ENCODE data around the gene SEZ6L.

DNA sequence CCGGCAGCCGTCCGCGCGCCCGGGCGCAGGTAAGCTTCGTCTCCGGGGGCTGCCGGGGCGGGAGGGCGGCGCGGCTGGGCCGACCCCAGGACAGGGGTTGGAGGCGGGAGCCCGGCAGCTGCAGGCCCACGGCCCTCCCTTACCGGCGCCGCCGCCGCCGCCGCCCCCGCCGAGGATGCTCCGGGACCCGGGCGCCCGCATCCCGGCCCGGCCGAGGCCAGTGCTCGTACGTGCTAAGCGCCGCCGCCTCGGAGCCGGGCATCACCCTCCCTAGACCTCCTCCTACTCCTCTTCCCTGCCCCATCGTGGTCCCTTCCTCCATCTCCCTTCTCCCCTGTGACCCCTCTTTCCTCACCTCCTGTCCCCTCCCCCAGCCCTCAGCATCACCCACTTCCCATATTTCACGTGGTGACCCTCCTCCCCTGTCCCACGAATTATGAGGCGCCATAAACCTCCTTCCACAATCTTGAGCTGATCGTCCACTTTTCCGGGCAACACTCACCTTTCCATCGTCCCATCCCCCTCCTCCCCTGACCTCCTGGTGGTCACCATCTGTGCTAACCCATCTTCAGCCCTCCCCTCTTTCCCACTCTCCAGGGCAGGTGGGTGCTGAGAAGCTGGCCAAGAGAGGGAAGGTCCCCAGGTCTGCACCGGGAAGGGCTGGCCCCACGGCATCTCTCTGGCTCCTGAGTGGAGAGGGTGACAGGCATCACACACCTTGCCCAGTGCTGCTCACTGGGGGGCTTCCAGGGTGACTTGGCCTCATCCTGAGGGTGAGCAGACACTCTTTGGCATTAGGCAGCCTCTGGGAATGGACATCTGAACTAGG is 260.4 kb downstream of the SEZ6L start:
- TF ChIP-seq CEBPB (IDR thresholded peaks at IDR 0.05) (no peak), YY1 (IDR thresholded peaks at IDR 0.05; ENCODE audit: low read depth) (no peak), EP300 (IDR thresholded peaks at IDR 0.05; ENCODE audit: borderline replicate concordance) (no peak), TCF12 (IDR thresholded peaks at IDR 0.05; ENCODE audit: low read depth) (no peak), RAD21 (IDR thresholded peaks at IDR 0.05; ENCODE audit: low read depth) (no peak), CREB1 (IDR thresholded peaks at IDR 0.05; ENCODE audit: low read depth) (no peak), EGR1 (IDR thresholded peaks at IDR 0.05) (no peak), TAF1 (IDR thresholded peaks at IDR 0.05; ENCODE audit: low read depth) (no peak), TEAD4 (IDR thresholded peaks at IDR 0.05) (no peak)
- TF ChIP-seq, protein P1, sequence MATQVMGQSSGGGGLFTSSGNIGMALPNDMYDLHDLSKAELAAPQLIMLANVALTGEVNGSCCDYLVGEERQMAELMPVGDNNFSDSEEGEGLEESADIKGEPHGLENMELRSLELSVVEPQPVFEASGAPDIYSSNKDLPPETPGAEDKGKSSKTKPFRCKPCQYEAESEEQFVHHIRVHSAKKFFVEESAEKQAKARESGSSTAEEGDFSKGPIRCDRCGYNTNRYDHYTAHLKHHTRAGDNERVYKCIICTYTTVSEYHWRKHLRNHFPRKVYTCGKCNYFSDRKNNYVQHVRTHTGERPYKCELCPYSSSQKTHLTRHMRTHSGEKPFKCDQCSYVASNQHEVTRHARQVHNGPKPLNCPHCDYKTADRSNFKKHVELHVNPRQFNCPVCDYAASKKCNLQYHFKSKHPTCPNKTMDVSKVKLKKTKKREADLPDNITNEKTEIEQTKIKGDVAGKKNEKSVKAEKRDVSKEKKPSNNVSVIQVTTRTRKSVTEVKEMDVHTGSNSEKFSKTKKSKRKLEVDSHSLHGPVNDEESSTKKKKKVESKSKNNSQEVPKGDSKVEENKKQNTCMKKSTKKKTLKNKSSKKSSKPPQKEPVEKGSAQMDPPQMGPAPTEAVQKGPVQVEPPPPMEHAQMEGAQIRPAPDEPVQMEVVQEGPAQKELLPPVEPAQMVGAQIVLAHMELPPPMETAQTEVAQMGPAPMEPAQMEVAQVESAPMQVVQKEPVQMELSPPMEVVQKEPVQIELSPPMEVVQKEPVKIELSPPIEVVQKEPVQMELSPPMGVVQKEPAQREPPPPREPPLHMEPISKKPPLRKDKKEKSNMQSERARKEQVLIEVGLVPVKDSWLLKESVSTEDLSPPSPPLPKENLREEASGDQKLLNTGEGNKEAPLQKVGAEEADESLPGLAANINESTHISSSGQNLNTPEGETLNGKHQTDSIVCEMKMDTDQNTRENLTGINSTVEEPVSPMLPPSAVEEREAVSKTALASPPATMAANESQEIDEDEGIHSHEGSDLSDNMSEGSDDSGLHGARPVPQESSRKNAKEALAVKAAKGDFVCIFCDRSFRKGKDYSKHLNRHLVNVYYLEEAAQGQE (IDR thresholded peaks at IDR 0.05; ENCODE audit: low read depth), result no peak
- TF ChIP-seq, protein P2, sequence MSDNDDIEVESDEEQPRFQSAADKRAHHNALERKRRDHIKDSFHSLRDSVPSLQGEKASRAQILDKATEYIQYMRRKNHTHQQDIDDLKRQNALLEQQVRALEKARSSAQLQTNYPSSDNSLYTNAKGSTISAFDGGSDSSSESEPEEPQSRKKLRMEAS (IDR thresholded peaks at IDR 0.05), result no peak
